ENCODE results near the gene EXOSC3. TPM values are rescaled to one million over a fixed set of nuclear protein-coding genes. Genes with fewer than 3 reads are reported as not detected.
"Not testable (repeated sequence)": the region's sequence is repeated elsewhere in the genome, so short reads cannot be mapped to it uniquely, and the experiment has no call there.

The EXOSC3 gene
- total and polyA plus RNA-seq, 9 of the 15 experiments (the other 6 are each of a cell fraction or from before 2014, with no cell fraction given), result 18.5 to 266 (median 114) TPM

- TF ChIP-seq ZBTB33 (CRISPR knock-in tag; IDR thresholded peaks at IDR 0.05), result peak; percentile 96
- no peak for TF ChIP-seq KAT7 (CRISPR knock-in tag; IDR thresholded peaks at IDR 0.05; ENCODE audit: borderline replicate concordance)
- TF ChIP-seq MLLT1 (IDR thresholded peaks at IDR 0.05), result 0 out of 4 replicates have a peak, but pooled peaks of 1 of the 2 experiments have one; percentile 30
- no peak for TF ChIP-seq ASH1L (IDR thresholded peaks at IDR 0.05; ENCODE audit: borderline replicate concordance, low read depth, partially characterized antibody)
- 0 out of 2 replicates have a peak, but pooled peaks have one; percentile 13 for TF ChIP-seq ZBTB43 (CRISPR knock-in tag; IDR thresholded peaks at IDR 0.05)
- TF ChIP-seq CBX3 (IDR thresholded peaks at IDR 0.05; ENCODE audit: borderline replicate concordance in 1 of 2, low read length in 2 of 2), result 0 out of 3 replicates have a peak, but pooled peaks of 1 of the 2 experiments have one; percentile 3
- peak; percentile 22 for TF ChIP-seq RBM25 (IDR thresholded peaks at IDR 0.05; ENCODE audit: low read depth, low read length, severe bottlenecking)
- TF ChIP-seq POU5F1 (IDR thresholded peaks at IDR 0.05; ENCODE audit: borderline replicate concordance, low read depth, low read length, partially characterized antibody), result no peak
- TF ChIP-seq GTF2F1 (IDR thresholded peaks at IDR 0.05; ENCODE audit: low read depth, low read length), result no peak
These were observed 32.0 kb downstream of the EXOSC3 start (continued) for GRCh38 chr9:37752642-37753488.

GRCh38 chr9:37752112-37752511, 32.8 kb downstream of the EXOSC3 start:
- H3K27me3 ChIP-seq (ENCODE audit: control insufficient read depth in 2 of 2, insufficient read depth in 2 of 2, low read length in 2 of 2); H4K20me1 ChIP-seq (replicated peaks; ENCODE audit: control insufficient read depth, insufficient read depth, low read length); H3K9me3 ChIP-seq (replicated peaks; ENCODE audit: control insufficient read depth, insufficient read depth, low read depth, low read length); ATAC-seq; H3K9me1 ChIP-seq (ENCODE audit: control insufficient read depth, insufficient read depth, low read length); FAIRE-seq; BruUV-seq (replicated peaks); H3K4me2 ChIP-seq (ENCODE audit: insufficient read depth, low read length); intact Hi-C loops (cut with micrococcal nuclease); H3K27ac ChIP-seq (ENCODE audit: extremely low read depth, low read depth, low read length); H3K9ac ChIP-seq (ENCODE audit: insufficient read depth in 1 of 2, low read depth in 2 of 2, low read length in 2 of 2); H2AFZ ChIP-seq (ENCODE audit: low read depth, low read length); CTCF ChIA-PET (ENCODE audit: low intra/inter-chr PET ratio); H3K36me3 ChIP-seq (ENCODE audit: control insufficient read depth, insufficient read depth, low read length); H3K4me3 ChIP-seq; DNase-seq (ENCODE audit: extremely low read depth in 1 of 4, low spot score in 3 of 4): not testable (repeated sequence)
- in situ Hi-C loops (cut with MboI), result loop anchor here (10.0 kb wide), 1 partner anchor 153 kb away; the partner anchor contains the start of gene SLC25A51
- POLR2A ChIA-PET, result interaction anchor here (0.6 to 0.7 kb wide), 2 partner anchors 28 to 688 kb away, joined by 3 to 4 read pairs; no protein-coding TSS in a partner anchor
- Histone ChIP-seq H3K4me1 (replicated peaks in 1 of 2; ENCODE audit: control insufficient read depth in 2 of 2, insufficient read depth in 2 of 2, low read length in 2 of 2) (peaks cover 15 to 18% of the 10 kb centered on the region in 2 experiments; a peak in 4 of 5 replicates), H3K79me2 (ENCODE audit: control insufficient read depth, insufficient read depth, low read length) (peaks cover 12% of the 10 kb centered on the region)
- WGBS (ENCODE audit: insufficient coverage, low coverage, missing lambda C conversion rate), result 98% methylated on average over 6 of the region's 13 CpGs

Data from K562 (cell line).